ENCODE measurements around the gene CCDC40.

DNA sequence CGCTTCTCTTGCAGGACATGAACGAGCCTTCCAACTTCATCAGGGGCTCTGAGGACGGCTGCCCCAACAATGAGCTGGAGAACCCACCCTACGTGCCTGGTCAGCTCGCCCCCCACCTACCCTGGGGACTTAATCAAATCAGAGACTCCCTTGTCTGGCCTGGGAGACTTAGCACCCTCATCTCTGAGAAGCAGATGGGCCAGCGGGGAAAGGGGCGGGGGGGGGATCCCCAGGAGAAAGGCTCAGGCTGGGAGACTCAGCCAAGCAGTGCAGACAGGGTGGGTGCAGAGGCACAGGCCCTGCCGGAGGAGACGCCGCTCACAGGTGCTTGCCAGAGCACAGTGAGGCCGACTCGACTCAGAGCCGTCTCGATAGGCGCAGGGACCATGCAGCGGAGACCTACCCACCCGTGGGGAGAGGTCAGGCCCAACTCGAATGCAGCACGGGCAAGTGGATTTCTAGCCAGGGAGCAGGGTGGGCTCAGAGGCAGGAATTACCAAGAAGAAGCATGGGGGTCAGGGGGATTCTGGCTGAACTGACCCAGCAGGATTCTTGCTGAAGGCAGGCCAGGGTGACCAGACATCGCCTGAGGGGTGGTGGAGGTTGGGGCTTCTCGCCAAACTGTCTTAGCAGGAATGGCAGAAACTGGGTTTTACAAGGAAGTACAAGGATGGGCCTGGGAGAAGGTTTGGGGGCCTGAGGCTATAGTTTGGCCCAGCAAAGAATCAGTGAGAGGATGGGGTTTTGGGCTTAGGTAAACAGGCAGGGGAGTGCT, 74.7 kb downstream of the CCDC40 start:
- TF ChIP-seq, protein P1, sequence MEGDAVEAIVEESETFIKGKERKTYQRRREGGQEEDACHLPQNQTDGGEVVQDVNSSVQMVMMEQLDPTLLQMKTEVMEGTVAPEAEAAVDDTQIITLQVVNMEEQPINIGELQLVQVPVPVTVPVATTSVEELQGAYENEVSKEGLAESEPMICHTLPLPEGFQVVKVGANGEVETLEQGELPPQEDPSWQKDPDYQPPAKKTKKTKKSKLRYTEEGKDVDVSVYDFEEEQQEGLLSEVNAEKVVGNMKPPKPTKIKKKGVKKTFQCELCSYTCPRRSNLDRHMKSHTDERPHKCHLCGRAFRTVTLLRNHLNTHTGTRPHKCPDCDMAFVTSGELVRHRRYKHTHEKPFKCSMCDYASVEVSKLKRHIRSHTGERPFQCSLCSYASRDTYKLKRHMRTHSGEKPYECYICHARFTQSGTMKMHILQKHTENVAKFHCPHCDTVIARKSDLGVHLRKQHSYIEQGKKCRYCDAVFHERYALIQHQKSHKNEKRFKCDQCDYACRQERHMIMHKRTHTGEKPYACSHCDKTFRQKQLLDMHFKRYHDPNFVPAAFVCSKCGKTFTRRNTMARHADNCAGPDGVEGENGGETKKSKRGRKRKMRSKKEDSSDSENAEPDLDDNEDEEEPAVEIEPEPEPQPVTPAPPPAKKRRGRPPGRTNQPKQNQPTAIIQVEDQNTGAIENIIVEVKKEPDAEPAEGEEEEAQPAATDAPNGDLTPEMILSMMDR (IDR thresholded peaks at IDR 0.05), result no peak
- TF ChIP-seq EZH2 (IDR thresholded peaks at IDR 0.05), result no peak
